PC-3 (cell line): Measurements from ENCODE around the gene ASXL1. TPM values are rescaled to one million over a fixed set of nuclear protein-coding genes. Genes with fewer than 3 reads are reported as not detected.
A peak's percentile ranks its signal among the peaks of the same experiment; 100 is the strongest.

Experiments used
- ATAC-seq: fragments of 200-7000 bp; cut with Tn5 transposase; 2 replicates; pipeline ENCODE4 v1.9.1; 2020; ENCODE audit warnings: mild to moderate bottlenecking, moderate library complexity
- BruUV-seq: library from RNA; stranded (reverse); fragments of 400-500 nt; replicated peaks from 2 replicates; lab custom pipeline; 2021; lab: Mats Ljungman, UMichigan
- CTCF ChIA-PET: fragments of 300-600 bp; sonication (Branson Sonifier 250); formaldehyde crosslinking; loops from one replicate; lab custom pipeline; 2022; ENCODE audit warnings: antibody characterized with exemption; lab: Charles Lee
- POLR2A ChIA-PET: fragments of 300-600 bp; sonication (Branson Sonifier 250); formaldehyde crosslinking; loops from one replicate; lab custom pipeline; 2022; ENCODE audit warnings: antibody characterized with exemption; ENCODE audit not compliant: unreplicated experiment; lab: Charles Lee
- DNase-seq: peaks from one replicate; pipeline ENCODE4 v3.0.0-alpha.2; 2015
- H2AFZ ChIP-seq: fragments of 300-600 bp; sonication (generic); 2 replicates; pipeline ENCODE4 v1.6.0; 2016; ENCODE audit warnings: antibody characterized with exemption, low read length
- H3F3A ChIP-seq: fragments of 300-600 bp; sonication (generic); one replicate; pipeline ENCODE4 v1.6.0; 2017; ENCODE audit warnings: antibody characterized with exemption, low read length, control low read depth, mild to moderate bottlenecking; ENCODE audit not compliant: unreplicated experiment
- H3K27ac ChIP-seq: fragments of 300-600 bp; sonication (generic); 2 replicates; pipeline ENCODE4 v1.5.1; 2016; ENCODE audit warnings: mild to moderate bottlenecking, low read length
- H3K27me3 ChIP-seq: fragments of 300-600 bp; sonication (generic); 2 replicates; pipeline ENCODE4 v1.6.1; 2016; ENCODE audit warnings: low read length, mixed read lengths
- H3K36me3 ChIP-seq: fragments of 300-600 bp; sonication (generic); 2 replicates; pipeline ENCODE4 v1.6.1; 2016; ENCODE audit warnings: low read depth, mixed run types, low read length, mixed read lengths
- H3K4me1 ChIP-seq: fragments of 300-600 bp; sonication (generic); 2 replicates; pipeline ENCODE4 v1.5.1; 2016; ENCODE audit warnings: low read length; ENCODE audit not compliant: insufficient read depth
- H3K4me2 ChIP-seq: fragments of 300-600 bp; sonication (generic); 2 replicates; pipeline ENCODE4 v1.6.0; 2016; ENCODE audit warnings: low read length
- H3K4me3 ChIP-seq: fragments of 300-600 bp; sonication (generic); 2 replicates; pipeline ENCODE4 v1.5.1; 2016; ENCODE audit warnings: mild to moderate bottlenecking, low read length, mixed read lengths
- H3K79me2 ChIP-seq: fragments of 300-600 bp; sonication (generic); 2 replicates; pipeline ENCODE4 v1.6.1; 2017; ENCODE audit warnings: low read length, mixed read lengths
- H3K9ac ChIP-seq: fragments of 300-600 bp; sonication (generic); 2 replicates; pipeline ENCODE4 v1.6.0; 2016; ENCODE audit warnings: mild to moderate bottlenecking, low read length
- H3K9me2 ChIP-seq: fragments of 300-600 bp; sonication (generic); replicated peaks from 2 replicates; pipeline ENCODE4 v1.6.1; 2016; ENCODE audit warnings: mixed run types, low read length, mixed read lengths
- H3K9me3 ChIP-seq: fragments of 300-600 bp; sonication (generic); 2 replicates; pipeline ENCODE4 v1.6.1; 2016; ENCODE audit warnings: low read length, mixed read lengths
- H4K20me1 ChIP-seq: fragments of 300-600 bp; sonication (generic); 2 replicates; pipeline ENCODE4 v1.6.1; 2016; ENCODE audit warnings: low read length, mixed read lengths
- EZH2 ChIP-seq: fragments of 300-600 bp; sonication (generic); IDR thresholded peaks from one replicate; pipeline ENCODE4 v1.6.1; 2017; ENCODE audit warnings: antibody characterized with exemption, mild to moderate bottlenecking, low read length; ENCODE audit not compliant: unreplicated experiment
- EZH2phosphoT487 ChIP-seq: fragments of 300-600 bp; sonication (generic); IDR thresholded peaks from 2 replicates; pipeline ENCODE4 v1.6.1; 2018; ENCODE audit warnings: mild to moderate bottlenecking, antibody characterized with exemption, low read length, borderline replicate concordance
- intact Hi-C: fragments of 100-400 bp; cut with micrococcal nuclease; formaldehyde crosslinking; loops from 2 replicates; pipeline ENCODE4 v1.9.0; 2023
- total RNA-seq: library from RNA; depleted of rRNA; stranded (reverse); fragments of >200 nt; gene quantifications from 2 replicates; pipeline ENCODE4 v1.2.3, GENCODE V29; 2014
- TF ChIP-seq, protein P1 (sequence below): fragments of 300-600 bp; sonication (generic); conservative IDR thresholded peaks from 2 replicates; pipeline ENCODE4 v1.5.1; 2017; ENCODE audit warnings: antibody characterized with exemption, low read depth, mild to moderate bottlenecking, low read length

ASXL1 gene
- total RNA-seq, 1 experiment from 2014 or later = 42.8 TPM

GRCh38 chr20:32350421-32350820 is 7.7 kb upstream of the ASXL1 start:
- Histone ChIP-seq H3K36me3 (no peaks in the 10 kb centered on the region), H3K9me2 (no peaks in the 10 kb centered on the region), H2AFZ (no peak overlapping the region), H3K4me3 (no peak overlapping the region), H4K20me1 (no peaks in the 10 kb centered on the region), H3K27ac (no peak overlapping the region), H3K9me3 (no peaks in the 10 kb centered on the region), H3K4me2 (no peak overlapping the region), H3K4me1 (peaks cover 17% of the 10 kb centered on the region), H3K79me2 (no peaks in the 10 kb centered on the region), H3F3A (peaks cover 2% of the 10 kb centered on the region), H3K9ac (no peak overlapping the region), H3K27me3 (no peaks in the 10 kb centered on the region)
- intact Hi-C loops = loop anchor here (10.0 kb wide), 1 partner anchor 146 kb away; the partner anchor contains the start of genes PLAGL2 and POFUT1
- DNase-seq (no peak), ATAC-seq (no peak)
- BruUV-seq = no TSS peak
- CTCF ChIA-PET = no interaction called here
- TF ChIP-seq, protein P1, sequence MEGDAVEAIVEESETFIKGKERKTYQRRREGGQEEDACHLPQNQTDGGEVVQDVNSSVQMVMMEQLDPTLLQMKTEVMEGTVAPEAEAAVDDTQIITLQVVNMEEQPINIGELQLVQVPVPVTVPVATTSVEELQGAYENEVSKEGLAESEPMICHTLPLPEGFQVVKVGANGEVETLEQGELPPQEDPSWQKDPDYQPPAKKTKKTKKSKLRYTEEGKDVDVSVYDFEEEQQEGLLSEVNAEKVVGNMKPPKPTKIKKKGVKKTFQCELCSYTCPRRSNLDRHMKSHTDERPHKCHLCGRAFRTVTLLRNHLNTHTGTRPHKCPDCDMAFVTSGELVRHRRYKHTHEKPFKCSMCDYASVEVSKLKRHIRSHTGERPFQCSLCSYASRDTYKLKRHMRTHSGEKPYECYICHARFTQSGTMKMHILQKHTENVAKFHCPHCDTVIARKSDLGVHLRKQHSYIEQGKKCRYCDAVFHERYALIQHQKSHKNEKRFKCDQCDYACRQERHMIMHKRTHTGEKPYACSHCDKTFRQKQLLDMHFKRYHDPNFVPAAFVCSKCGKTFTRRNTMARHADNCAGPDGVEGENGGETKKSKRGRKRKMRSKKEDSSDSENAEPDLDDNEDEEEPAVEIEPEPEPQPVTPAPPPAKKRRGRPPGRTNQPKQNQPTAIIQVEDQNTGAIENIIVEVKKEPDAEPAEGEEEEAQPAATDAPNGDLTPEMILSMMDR = no peak
- no peak for TF ChIP-seq EZH2
- TF ChIP-seq EZH2phosphoT487 = no peak
- POLR2A ChIA-PET = no interaction called here

DNA sequence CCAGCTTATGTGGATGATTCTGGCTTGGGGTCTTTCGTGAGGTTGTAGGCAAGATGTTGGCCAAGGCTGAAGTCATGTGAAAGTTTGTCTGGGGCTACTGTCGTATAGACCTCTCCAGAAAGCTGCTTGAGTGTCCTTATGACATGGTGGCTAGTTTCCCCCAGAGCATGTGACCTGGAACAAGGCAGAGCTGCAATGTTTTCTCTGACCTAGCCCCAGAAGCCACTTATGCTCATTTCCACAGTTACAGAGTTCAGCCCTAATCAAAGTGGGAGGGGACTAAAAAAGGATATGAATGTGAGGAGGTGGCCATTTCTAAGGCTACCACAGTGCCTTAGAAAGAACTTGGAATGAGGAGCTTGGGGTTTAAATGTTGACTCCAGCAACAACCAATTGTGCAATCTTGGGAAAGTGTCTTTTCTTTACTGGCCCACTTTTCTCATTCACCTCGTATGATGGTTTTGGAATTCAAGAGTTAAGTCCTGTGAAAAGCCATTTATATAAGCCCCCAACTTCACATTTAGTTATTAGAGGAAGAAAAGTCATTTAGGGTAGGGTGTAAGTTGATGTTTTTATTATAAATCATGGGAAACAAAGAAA is 5.9 kb upstream of the ASXL1 start:
- H3K27ac ChIP-seq = no peak overlapping the region
- BruUV-seq = no TSS peak
- no peak for ATAC-seq
- H3F3A ChIP-seq = peaks cover 8% of the 10 kb centered on the region
- H3K79me2 ChIP-seq = no peaks in the 10 kb centered on the region
- intact Hi-C loops = loop anchor here (10.0 kb wide), 1 partner anchor 147 kb away; the partner anchor contains the start of genes PLAGL2 and POFUT1
- H3K4me3 ChIP-seq = no peak overlapping the region
- H3K9me3 ChIP-seq = no peaks in the 10 kb centered on the region
- no peak overlapping the region for H3K4me2 ChIP-seq
- no peaks in the 10 kb centered on the region for H3K27me3 ChIP-seq
- H4K20me1 ChIP-seq = no peaks in the 10 kb centered on the region
- ChIA-PET CTCF (no interaction called here), POLR2A (no interaction called here)
- no peak for TF ChIP-seq EZH2phosphoT487
- TF ChIP-seq, protein P1 = no peak
- peaks cover 34% of the 10 kb centered on the region for H3K4me1 ChIP-seq
- H3K9me2 ChIP-seq = no peaks in the 10 kb centered on the region
- H2AFZ ChIP-seq = no peak overlapping the region
- H3K36me3 ChIP-seq = no peaks in the 10 kb centered on the region
- no peak for DNase-seq
- no peak overlapping the region for H3K9ac ChIP-seq

DNA sequence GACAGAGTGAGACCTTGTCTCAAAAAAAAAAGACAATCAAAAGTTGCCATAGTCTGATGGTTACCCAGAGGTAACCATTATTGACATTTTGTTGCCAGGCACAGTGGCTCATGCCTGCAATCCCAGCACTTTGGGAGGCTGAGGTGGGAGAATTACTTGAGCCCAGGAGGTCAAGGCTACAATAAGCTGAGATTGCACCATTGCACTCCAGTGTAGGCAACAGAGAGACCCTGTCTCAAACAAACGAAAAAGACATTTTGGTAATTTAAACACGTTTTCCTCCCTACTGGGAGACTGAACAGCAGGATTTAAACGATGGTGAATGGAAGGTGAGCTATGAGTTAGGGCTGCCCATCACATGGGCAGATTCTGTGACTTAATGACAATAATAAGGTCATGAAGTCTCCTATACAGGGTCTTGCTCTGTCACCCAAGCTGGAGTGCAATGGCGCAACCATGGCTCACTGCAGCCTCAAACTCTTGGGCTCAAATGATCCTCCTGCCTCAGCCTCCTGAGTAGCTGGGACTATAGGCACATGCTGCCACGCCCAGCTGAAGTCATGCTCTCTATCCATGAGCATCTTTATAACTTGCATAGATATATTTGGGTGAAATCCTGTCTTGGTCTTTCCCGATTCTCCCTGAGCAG is 4.2 kb upstream of the ASXL1 start:
- H3F3A ChIP-seq = peaks cover 8% of the 10 kb centered on the region
- no peak for DNase-seq
- H3K4me1 ChIP-seq = peaks cover 37% of the 10 kb centered on the region
- BruUV-seq = no TSS peak
- no peak for TF ChIP-seq EZH2
- no peak for TF ChIP-seq EZH2phosphoT487
- TF ChIP-seq, protein P1 = no peak
- H3K36me3 ChIP-seq = no peaks in the 10 kb centered on the region
- no peaks in the 10 kb centered on the region for H3K9me3 ChIP-seq
- no peak overlapping the region for H3K4me3 ChIP-seq
- ChIA-PET CTCF (no interaction called here), POLR2A (no interaction called here)
- H3K9ac ChIP-seq = no peak overlapping the region
- H3K9me2 ChIP-seq = no peaks in the 10 kb centered on the region
- intact Hi-C loops = loop anchor here (10.0 kb wide), 1 partner anchor 149 kb away; the partner anchor contains the start of genes PLAGL2 and POFUT1
- H3K4me2 ChIP-seq = peak overlapping the region; percentile 47; the same call in 1 of the 2 replicates
- 0 out of 2 replicates have a peak overlapping the region, but pooled peaks have one; percentile 42 for H3K27ac ChIP-seq
- no peaks in the 10 kb centered on the region for H3K27me3 ChIP-seq
- peaks cover under 1% of the 10 kb centered on the region; the same call in 1 of the 2 replicates for H4K20me1 ChIP-seq
- ATAC-seq = no peak
- H2AFZ ChIP-seq = no peak overlapping the region
- peaks cover 3% of the 10 kb centered on the region for H3K79me2 ChIP-seq
